Fibroblast of villous mesenchyme (primary cell): ENCODE measurements around the gene TUBA3C. TPM values are rescaled to one million over a fixed set of nuclear protein-coding genes. Genes with fewer than 3 reads are reported as not detected.

ENCODE experiments used
- DNase-seq: peaks from one replicate; pipeline ENCODE4 v3.0.0-alpha.2; 2010; ENCODE audit warnings: low read depth
- H3K4me3 ChIP-seq: 2 replicates; pipeline ENCODE4 v1.5.1; 2011; ENCODE audit warnings: low read depth, mild to moderate bottlenecking, low read length
- CTCF ChIP-seq: IDR thresholded peaks from 2 replicates; pipeline ENCODE4 v1.5.1; 2012; ENCODE audit warnings: low read depth, mild to moderate bottlenecking, low read length; ENCODE audit not compliant: insufficient read depth
- total RNA-seq: library from RNA; depleted of rRNA; stranded (reverse); fragments of >200 nt; gene quantifications from 2 replicates; pipeline ENCODE4 v1.2.3, GENCODE V29; 2012

The TUBA3C gene
- total RNA-seq, 1 donor: not detected

- no peak for DNase-seq
These were observed 21.7 kb downstream of the TUBA3C start for GRCh38 chr13:19159761-19160420.

DNA sequence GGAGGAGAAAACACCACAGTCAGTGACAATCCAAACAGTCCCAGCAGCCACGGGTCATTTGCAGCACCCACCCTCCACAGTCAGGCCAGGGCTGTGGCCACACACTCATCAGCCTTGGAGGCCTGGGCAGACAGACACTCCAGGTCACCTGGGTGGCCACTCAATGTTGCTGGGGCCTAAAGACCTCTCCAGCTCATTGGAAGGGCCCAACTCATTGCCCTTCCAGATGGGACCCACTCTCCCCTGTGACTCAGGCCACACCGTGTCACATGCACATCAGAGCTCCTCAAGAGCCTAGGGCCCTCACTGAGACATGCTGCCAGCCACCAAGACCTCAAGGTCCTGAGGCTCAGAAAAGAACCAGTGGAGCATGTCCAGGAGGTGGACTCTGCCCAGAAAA, 22.4 kb downstream of the TUBA3C start:
- no peak for TF ChIP-seq CTCF
- no peak overlapping the region for H3K4me3 ChIP-seq

More at GRCh38 chr13:19159761-19160420, 21.7 kb downstream of the TUBA3C start:
- no peak overlapping the region for H3K4me3 ChIP-seq
- no peak for TF ChIP-seq CTCF

GRCh38 chr13:19158526-19159174, 23.0 kb downstream of the TUBA3C start:
- DNase-seq: no peak
- no peak for TF ChIP-seq CTCF
- no peak overlapping the region for H3K4me3 ChIP-seq

More for the DNA sequence above, 22.4 kb downstream of the TUBA3C start:
- no peak for DNase-seq

- no peak for DNase-seq
- no peak for TF ChIP-seq CTCF
- H3K4me3 ChIP-seq: no peak overlapping the region
These were observed 23.6 kb downstream of the TUBA3C start for GRCh38 chr13:19158006-19158405.

- no peak for DNase-seq
- H3K4me3 ChIP-seq: no peak overlapping the region
- no peak for TF ChIP-seq CTCF
These were observed 24.2 kb downstream of the TUBA3C start for GRCh38 chr13:19157461-19157860.

DNA sequence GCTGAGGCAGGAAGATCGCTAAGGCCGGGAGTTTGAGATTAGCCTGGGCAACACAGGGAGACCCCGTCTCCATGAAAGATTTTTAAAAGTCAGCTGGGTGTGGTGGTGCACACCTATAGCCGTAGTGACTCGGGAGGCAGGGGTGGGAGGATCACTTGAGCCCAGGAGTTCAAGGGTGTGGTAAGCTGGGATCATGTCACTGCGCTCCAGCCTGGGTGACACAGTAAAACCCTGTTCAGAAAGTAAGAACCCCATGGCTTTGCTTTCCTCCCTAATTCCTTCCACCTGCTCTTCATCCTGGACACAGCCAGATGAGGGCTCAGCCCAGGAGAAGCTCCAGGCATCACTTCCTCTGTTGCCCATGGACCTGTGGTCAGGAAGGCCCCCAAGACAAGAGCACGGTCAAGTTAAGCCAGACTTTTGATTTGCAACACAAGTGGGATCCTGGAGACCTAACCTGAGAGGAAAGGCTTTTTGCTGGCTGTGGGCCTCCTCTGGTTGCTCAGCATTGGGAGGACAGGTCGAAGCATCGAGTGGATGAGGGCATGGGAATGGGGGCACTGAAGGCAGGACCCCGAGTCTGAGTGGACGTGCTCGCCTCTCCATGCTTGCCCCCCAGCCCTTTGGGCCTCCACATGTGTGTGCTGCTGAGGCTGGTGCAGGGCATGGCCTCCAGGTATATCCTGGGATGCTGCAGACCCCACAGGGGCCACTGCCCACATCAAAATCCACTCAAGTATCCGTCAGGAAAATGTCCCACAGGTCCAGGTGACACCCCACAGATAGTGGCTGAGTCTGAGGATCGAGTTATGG, 25.4 kb downstream of the TUBA3C start:
- H3K4me3 ChIP-seq: no peak overlapping the region
- DNase-seq: no peak
- no peak for TF ChIP-seq CTCF
